ENCODE measurements around the gene MPZ. TPM values are rescaled to one million over a fixed set of nuclear protein-coding genes. Genes with fewer than 3 reads are reported as not detected.

The MPZ gene
- total and polyA plus RNA-seq, 10 of the 15 experiments (the other 5 are each of a cell fraction or from before 2014, with no cell fraction given), result 0.09 to 6.9 (median 4.7) TPM

- TF ChIP-seq, protein P1, sequence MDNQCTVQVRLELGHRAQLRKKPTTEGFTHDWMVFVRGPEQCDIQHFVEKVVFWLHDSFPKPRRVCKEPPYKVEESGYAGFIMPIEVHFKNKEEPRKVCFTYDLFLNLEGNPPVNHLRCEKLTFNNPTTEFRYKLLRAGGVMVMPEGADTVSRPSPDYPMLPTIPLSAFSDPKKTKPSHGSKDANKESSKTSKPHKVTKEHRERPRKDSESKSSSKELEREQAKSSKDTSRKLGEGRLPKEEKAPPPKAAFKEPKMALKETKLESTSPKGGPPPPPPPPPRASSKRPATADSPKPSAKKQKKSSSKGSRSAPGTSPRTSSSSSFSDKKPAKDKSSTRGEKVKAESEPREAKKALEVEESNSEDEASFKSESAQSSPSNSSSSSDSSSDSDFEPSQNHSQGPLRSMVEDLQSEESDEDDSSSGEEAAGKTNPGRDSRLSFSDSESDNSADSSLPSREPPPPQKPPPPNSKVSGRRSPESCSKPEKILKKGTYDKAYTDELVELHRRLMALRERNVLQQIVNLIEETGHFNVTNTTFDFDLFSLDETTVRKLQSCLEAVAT (IDR thresholded peaks at IDR 0.05), result peak; percentile 70; the same call in 1 of the 2 replicates
- TF ChIP-seq ZBTB33 (IDR thresholded peaks at IDR 0.05) (no peak), POU2F2 (IDR thresholded peaks at IDR 0.05; ENCODE audit: borderline replicate concordance, low read depth, low read length) (peak; percentile 77; the same call in 1 of the 3 replicates), CBFB (IDR thresholded peaks at IDR 0.05; ENCODE audit: low read depth) (peak; percentile 80), BMI1 (IDR thresholded peaks at IDR 0.05; ENCODE audit: borderline replicate concordance) (no peak), ETV6 (conservative IDR thresholded peaks at IDR 0.05 in 1 of 2, IDR thresholded peaks at IDR 0.05 in 1 of 2; ENCODE audit: borderline replicate concordance in 1 of 2, low read depth in 1 of 2) (0 out of 4 replicates have a peak, but pooled peaks of 1 of the 2 experiments have one; percentile 13), RFX5 (IDR thresholded peaks at IDR 0.05; ENCODE audit: low read depth, low read length) (no peak), ZBTB11 (CRISPR knock-in tag; IDR thresholded peaks at IDR 0.05) (no peak), CREM (IDR thresholded peaks at IDR 0.05; ENCODE audit: low read depth) (peak; percentile 95), POLR2A (IDR thresholded peaks at IDR 0.05; ENCODE audit: low read depth, low read length) (peak; percentile 93), BACH1 (IDR thresholded peaks at IDR 0.05; ENCODE audit: borderline replicate concordance) (no peak), ZNF207 (IDR thresholded peaks at IDR 0.05; ENCODE audit: borderline replicate concordance) (no peak), CREB1 (IDR thresholded peaks at IDR 0.05; ENCODE audit: low read depth) (peak; percentile 94), MTA2 (IDR thresholded peaks at IDR 0.05; ENCODE audit: low read depth) (no peak), SMAD1 (IDR thresholded peaks at IDR 0.05; ENCODE audit: low read depth, partially characterized antibody) (no peak)
- TF ChIP-seq, protein P2, sequence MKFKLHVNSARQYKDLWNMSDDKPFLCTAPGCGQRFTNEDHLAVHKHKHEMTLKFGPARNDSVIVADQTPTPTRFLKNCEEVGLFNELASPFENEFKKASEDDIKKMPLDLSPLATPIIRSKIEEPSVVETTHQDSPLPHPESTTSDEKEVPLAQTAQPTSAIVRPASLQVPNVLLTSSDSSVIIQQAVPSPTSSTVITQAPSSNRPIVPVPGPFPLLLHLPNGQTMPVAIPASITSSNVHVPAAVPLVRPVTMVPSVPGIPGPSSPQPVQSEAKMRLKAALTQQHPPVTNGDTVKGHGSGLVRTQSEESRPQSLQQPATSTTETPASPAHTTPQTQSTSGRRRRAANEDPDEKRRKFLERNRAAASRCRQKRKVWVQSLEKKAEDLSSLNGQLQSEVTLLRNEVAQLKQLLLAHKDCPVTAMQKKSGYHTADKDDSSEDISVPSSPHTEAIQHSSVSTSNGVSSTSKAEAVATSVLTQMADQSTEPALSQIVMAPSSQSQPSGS (IDR thresholded peaks at IDR 0.05; ENCODE audit: low read length), result no peak
- TF ChIP-seq, protein P3, sequence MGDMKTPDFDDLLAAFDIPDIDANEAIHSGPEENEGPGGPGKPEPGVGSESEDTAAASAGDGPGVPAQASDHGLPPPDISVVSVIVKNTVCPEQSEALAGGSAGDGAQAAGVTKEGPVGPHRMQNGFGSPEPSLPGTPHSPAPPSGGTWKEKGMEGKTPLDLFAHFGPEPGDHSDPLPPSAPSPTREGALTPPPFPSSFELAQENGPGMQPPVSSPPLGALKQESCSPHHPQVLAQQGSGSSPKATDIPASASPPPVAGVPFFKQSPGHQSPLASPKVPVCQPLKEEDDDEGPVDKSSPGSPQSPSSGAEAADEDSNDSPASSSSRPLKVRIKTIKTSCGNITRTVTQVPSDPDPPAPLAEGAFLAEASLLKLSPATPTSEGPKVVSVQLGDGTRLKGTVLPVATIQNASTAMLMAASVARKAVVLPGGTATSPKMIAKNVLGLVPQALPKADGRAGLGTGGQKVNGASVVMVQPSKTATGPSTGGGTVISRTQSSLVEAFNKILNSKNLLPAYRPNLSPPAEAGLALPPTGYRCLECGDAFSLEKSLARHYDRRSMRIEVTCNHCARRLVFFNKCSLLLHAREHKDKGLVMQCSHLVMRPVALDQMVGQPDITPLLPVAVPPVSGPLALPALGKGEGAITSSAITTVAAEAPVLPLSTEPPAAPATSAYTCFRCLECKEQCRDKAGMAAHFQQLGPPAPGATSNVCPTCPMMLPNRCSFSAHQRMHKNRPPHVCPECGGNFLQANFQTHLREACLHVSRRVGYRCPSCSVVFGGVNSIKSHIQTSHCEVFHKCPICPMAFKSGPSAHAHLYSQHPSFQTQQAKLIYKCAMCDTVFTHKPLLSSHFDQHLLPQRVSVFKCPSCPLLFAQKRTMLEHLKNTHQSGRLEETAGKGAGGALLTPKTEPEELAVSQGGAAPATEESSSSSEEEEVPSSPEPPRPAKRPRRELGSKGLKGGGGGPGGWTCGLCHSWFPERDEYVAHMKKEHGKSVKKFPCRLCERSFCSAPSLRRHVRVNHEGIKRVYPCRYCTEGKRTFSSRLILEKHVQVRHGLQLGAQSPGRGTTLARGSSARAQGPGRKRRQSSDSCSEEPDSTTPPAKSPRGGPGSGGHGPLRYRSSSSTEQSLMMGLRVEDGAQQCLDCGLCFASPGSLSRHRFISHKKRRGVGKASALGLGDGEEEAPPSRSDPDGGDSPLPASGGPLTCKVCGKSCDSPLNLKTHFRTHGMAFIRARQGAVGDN (IDR thresholded peaks at IDR 0.05), result peak; percentile 75; the same call in 1 of the 2 replicates
Measured at GRCh38 chr1:161314201-161314981, 4.6 kb upstream of the MPZ start, which contains the start of gene SDHC (continued).
